HG03457 (cell line): ENCODE results near the gene TEKTIP1.
"Not testable (repeated sequence)": the region's sequence is repeated elsewhere in the genome, so short reads cannot be mapped to it uniquely, and the experiment has no call there.

Source experiments
- ATAC-seq: cut with Tn5 transposase; IDR thresholded peaks from one replicate; pipeline ENCODE4 v1.9.1; 2021; ENCODE audit warnings: moderate number of reproducible peaks; ENCODE audit not compliant: unreplicated experiment

Gene TEKTIP1

GRCh38 chr19:3507371-3508120 is 31.4 kb upstream of the TEKTIP1 start:
- no peak for ATAC-seq

- not testable (repeated sequence) for ATAC-seq
Measured at GRCh38 chr19:3508121-3508661, 30.8 kb upstream of the TEKTIP1 start.

GRCh38 chr19:3508771-3509535 is 30.0 kb upstream of the TEKTIP1 start:
- no peak for ATAC-seq

DNA sequence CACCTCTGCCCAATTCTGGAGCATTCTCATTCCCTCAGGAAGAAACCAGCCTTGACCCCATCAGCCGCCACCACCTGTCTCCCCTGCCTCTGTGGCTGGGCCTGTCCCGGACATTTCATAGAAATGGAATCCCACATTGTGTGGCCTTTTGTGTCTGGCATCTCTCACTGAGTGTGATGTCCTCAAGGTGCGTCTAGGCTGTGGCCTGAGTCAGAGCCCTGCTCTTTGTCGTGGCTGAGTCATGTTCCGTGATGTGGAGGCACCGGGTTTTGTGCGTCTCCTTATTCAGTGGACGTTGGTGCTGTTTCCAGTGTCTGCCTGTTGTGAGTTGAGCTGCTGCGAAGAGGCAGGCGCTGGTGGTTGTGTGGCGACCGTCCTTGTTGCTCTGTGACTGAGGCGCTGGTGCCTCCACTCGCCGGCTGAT is 29.4 kb upstream of the TEKTIP1 start:
- no peak for ATAC-seq

DNA sequence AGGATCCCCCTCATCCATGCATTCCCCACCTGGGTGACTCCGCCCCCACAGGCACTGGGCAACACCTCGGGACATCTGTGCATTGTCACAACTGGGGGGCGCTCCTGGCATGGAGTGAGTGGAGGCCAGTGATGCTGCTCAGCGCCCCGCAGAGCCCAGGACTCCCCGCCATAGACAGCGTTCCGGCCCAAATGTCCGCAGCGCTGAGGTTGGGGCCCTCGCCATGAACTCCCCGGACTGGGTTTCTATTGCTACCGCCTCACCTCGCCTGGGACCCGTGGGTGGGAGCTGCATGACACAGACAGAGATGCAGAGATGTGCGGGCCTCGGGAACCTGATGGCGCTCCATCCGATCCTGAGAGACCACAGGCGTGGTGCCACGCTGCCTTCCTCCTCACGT is 28.2 kb upstream of the TEKTIP1 start:
- ATAC-seq = no peak

GRCh38 chr19:3511506-3512251 is 27.3 kb upstream of the TEKTIP1 start:
- no peak for ATAC-seq

DNA sequence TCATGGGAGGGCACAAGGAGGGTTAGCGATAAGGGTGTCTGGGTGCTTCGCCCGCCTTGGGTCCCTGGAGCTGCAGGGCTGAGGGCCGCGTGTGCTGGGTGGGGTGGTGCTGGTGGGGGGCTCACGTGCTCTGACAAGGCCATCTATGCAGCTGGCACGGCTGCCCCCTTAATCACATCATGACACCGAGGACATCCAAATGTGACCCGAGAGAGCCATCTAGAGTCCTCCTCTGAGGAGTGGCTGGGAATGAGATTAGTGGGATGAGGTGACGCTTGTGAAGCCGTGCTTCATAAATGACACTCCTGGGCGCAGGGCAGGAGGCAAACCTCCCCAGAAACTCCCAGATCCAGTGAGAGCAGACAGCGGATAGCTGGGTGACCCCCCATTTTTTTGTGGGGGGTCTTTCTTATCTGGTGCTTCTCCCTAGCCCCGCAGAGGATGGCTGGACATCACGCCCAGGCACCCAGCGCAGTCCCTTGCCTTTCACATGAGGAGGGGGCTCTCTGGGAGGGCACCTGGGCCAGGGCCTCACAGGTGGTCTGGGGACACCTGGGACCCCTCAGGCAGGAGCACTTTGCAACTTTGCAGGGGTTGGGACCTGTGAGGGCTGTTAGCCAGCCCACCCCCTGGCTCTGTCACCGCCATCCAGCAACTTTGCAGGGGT is 26.3 kb upstream of the TEKTIP1 start:
- no peak for ATAC-seq

- no peak for ATAC-seq
Measured at GRCh38 chr19:3513229-3514140, 25.5 kb upstream of the TEKTIP1 start.

- no peak for ATAC-seq
Measured at GRCh38 chr19:3514930-3515329, 24.0 kb upstream of the TEKTIP1 start.

GRCh38 chr19:3515891-3516422 is 23.0 kb upstream of the TEKTIP1 start:
- no peak for ATAC-seq

- no peak for ATAC-seq
Measured at GRCh38 chr19:3516675-3517207, 22.2 kb upstream of the TEKTIP1 start.

GRCh38 chr19:3517638-3518037 is 21.3 kb upstream of the TEKTIP1 start:
- ATAC-seq = no peak

GRCh38 chr19:3518255-3518654 is 20.7 kb upstream of the TEKTIP1 start:
- no peak for ATAC-seq

DNA sequence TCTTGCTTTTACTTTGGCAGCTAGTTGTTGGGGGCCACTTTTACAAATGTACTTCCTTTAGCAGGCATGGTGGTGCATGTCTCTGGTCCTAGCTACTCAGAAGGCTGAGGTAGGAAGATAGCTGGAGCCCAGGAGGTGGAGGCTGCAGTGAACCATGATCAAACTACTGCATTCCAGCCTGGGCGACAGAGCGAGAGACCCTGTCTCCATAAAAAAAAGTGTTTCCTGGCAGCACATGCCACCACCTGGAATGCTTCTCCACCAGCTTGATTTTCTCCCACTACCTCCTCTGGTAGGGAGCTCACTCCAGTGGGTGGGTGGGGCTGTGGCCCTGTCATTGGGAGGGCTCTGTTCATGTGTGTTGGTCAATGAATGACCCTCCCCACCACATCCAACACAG is 20.3 kb upstream of the TEKTIP1 start:
- ATAC-seq = no peak

DNA sequence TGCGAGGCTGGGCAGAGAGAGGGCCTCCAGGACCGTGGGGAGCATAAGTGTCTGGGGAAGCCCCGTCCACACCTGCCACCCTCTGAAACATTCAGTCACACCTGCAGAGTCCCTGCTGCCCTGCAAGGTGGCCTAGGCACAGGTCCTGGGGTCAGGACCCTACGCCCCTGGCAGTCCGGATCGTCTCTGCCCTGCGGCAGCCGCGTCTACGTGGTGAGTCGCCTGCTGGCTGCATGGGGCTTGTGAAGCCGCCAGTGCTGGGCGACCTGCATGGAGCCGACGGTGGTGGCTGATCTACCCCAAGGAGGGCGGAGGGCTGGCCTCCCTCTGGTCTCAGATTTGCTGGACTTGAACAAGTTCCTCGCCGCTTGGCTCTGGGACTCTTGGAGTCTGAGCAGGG is 19.8 kb upstream of the TEKTIP1 start:
- ATAC-seq = no peak

GRCh38 chr19:3520166-3521103 is 18.5 kb upstream of the TEKTIP1 start:
- no peak for ATAC-seq

DNA sequence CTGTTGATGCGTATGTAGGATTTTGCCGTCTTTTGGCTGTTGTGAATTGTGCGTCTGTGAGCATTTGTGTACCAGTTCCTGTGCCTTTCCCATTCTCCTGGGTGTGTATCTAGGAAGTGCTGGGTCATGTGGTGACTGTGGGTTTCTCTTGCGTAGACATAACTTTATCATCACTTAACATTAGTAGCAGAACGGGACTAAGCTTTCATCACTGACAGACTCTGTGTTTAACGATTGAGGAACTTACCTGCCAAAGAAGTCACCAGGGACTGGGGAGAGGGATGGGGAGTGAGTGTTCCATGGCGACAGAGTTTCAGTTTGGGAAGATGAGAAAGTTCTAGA is 17.9 kb upstream of the TEKTIP1 start:
- ATAC-seq = no peak
